Urothelium cell line (cell line): Measurements from ENCODE around the gene EPHA8.

ENCODE experiments used
- DNase-seq: peaks from one replicate; pipeline ENCODE4 v3.0.0; 2011; ENCODE audit warnings: low spot score, mixed read lengths
- FAIRE-seq: peaks from 2 replicates; lab custom pipeline; 2011; peaks lifted over from hg19 to GRCh38; lab: Jason Lieb, UNC

The EPHA8 gene

DNA sequence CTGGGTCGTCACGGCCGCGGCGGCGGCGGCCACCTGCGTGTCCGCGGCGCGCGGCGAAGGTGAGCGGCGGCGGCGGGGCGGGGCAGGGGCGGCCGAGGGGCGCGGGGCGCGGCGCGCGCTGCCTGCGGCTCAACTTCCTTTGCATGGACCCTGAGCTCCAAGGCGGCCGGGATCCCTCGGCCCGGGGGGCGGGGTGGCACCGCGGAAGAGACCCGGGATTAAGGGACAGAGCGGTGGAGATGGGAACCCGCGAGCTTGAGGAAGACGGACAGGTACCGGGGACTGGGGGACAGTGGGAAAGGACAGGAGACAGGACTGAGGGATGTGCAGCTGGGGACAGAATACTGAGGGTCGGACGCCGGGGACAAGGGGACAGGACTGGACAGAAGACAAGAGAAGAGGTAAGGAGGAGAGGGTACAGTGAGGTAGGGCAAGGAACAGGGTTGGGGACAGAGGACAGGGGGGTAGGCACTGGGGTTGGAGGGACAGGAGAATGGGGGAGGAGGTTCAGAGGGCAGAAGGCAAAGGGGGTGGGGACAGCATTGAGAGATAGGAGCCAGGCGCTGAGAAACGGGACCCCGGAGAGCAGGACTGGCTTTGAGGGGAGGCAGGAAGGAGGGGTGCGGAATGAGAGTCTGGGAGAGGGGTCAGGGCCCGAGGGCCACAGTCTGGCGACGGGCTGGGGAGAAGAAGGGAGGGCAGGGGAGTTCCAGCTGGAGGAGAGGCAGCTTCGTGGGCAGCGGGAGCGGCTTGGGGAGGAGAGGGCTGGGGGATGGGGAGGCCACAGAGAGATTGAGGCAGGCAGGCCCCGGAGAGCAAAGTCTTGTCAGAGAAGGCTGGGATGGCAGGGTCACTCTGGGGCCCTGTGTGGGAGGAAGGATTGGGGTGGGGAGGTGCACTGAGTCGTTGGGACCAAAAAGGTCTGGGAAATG, 648 bp downstream of the EPHA8 start:
- FAIRE-seq (no peak), DNase-seq (no peak)

DNA sequence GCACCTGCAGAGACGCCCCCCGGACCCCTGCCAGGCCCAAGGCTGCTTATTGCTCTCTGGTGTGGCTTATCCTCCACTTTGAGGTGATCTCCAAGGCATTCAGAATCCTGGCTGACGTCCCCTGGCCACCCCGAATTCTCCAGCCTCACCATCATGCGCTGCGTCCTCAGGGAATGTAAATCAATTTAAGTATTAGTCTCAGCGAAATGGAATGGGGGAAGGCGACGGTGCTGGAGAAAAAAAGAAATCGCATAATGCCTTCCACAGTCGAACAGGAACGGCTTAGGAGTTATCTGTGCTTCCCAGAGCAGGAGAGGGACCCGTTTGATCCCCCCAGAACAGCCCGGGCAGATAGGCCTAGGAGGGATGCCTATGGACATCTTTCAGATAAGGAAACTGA, 2.9 kb downstream of the EPHA8 start:
- FAIRE-seq, result no peak
- no peak for DNase-seq

DNA sequence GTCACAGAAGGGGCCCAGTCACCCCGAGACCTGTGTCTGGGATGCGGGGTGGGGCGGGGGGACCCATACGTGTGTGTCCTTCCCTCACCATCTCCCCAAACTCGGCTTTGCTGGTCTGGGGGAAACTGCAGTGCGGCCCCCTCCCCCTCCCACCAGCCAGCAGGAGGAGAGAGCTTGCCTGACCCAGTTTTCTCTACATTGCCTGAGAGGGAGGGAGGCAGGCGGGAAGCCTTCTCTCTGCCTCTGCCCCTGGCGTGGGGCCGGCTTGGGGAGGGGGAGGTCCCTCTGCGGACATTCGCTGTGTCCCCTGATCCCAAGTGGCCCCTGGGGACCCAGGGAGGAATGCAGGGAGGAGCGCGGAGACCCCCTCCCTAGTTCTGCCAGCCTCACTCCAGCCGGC, 3.9 kb downstream of the EPHA8 start:
- FAIRE-seq, result no peak
- no peak for DNase-seq

DNA sequence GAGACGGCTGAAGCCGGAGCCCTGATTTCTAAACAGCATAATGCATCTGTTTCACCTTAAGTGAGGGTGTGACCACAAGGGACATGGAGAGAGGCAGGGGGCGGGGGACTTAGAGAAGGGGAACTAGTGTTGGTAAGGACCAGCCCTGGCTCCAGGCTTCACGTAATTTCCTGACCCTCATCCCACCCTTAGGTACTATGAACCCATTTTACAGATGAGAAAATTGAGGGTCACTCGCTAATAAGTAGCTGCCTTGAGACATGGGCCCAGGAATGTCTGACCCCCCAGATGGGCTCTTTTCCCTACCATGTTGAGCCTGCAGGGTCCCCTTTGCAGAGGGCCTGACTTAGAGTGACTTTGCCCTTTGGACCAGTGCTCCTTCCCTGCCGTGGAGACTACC, 4.7 kb downstream of the EPHA8 start:
- no peak for FAIRE-seq

DNA sequence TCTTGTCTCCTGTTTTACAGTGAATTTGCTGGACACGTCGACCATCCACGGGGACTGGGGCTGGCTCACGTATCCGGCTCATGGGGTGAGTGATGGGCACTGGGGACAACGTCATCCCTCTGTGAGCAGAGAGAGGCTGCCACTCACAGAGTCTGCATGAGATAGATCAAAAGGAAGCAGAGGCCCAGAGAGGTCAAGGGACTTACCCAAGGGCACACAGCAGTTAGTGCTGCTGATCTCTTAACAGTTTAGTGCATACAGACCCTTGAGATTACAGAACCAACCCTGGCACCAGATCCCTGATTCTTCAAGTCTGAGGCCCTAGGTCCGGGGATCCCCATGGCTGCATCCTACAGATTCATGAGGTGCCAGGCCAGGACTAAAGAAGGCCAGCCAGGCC, 6.0 kb downstream of the EPHA8 start:
- DNase-seq (no peak), FAIRE-seq (no peak)

More for the DNA sequence above, 4.7 kb downstream of the EPHA8 start:
- DNase-seq, result no peak

DNA sequence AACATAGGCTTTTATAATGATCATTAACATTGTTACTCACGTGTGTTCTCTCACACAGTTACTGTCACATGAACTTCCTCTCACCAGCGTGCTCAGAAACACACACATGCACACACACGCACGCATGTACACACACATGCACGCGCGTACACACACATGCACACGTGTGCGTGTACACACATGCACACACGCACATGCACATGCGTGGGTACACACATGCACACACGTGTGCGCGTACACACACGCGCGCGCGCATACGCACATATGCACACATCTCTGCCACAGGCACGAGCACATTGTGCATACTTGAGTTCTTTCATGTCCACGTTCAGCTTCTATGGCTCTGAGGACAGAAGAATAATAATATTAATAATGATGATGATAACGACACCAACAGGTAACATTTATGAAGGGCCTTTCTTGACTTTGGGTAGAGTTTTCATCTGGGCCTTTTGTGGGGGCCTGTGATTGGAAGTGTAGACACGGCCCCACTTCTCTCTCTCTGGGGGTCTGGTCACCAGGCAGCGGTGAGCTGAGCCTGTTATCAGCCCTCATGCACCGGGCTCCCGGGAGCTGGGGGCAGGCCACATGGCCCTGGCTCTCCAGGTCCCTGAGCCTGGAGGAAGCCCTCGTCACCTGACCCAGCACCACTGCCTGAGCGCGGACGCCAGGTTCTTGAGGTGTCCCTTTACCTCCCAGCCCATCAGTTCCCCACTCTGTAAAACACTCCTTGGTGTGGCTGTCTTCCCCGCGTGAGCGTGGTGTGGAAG, 7.0 kb downstream of the EPHA8 start:
- FAIRE-seq (peak; percentile 61), DNase-seq (no peak)

DNA sequence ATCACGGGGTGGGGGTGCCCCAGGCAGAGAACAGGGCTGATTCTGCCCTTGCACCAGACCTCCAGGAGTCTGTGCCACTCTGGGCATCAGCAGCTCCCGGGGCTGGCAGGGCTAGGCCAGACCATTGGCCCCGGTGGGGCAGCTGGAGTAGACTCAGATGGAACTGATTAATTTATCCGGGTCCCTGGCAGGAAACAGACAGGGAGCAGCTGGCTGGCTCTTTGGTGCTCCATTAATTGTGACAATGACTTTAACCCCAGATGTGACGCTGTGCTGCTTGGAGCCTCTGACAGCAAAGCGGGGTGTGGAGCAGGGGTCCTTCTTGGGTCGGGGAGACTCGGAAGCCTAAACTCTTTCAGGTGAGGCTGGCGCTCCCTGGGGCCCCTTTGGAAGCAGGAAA, 9.5 kb downstream of the EPHA8 start:
- FAIRE-seq (no peak), DNase-seq (no peak)

DNA sequence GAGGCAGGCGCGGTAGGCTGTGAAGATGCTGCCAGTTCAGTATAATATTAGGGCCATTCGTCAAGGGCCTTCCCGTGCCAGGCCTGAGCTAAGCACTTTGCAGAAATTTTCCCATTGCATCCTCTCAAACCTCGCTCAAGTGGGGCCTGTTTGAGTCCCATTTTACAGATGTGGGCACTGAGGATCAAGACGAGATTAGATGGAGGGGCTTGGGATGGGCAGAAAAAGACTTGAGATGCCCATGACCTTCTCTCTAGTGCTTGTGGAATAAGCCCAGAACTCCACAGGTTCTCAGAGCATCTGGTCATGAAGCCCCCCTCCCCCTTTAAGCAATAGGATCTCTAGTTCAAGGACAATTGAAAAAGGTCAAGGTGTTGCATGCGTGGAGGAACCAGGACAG, 9.9 kb downstream of the EPHA8 start:
- DNase-seq (no peak), FAIRE-seq (no peak)

DNA sequence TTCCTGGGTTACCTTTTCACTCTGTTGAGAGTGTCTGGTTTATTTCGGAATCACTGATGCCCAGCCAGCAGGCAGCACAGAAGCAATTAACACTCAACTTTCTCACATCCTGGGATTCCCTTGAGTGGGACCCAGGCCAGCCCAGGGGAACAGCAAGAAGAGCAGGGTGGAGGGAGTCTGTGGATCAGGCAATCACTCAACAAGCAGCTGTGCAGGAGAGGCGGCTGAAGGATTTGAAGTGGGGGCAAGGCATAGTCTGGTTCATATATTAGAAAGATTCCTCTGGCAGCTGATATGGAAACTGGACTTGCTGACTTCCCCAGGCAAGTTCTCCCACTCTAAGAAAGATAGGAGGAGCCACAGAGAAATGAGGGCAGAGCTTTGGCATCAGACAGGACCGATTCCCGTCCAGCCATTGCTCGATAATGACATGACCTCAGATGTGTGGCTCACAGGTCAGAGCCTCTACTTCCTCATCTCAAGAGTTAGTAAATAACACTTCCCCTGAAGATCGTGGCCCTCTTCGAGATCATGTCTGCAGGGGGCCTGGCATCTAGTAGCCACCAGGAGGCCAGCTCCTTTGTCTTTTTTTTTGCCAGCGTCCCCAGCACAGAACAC, 12.4 kb downstream of the EPHA8 start:
- FAIRE-seq, result no peak
- DNase-seq, result no peak

DNA sequence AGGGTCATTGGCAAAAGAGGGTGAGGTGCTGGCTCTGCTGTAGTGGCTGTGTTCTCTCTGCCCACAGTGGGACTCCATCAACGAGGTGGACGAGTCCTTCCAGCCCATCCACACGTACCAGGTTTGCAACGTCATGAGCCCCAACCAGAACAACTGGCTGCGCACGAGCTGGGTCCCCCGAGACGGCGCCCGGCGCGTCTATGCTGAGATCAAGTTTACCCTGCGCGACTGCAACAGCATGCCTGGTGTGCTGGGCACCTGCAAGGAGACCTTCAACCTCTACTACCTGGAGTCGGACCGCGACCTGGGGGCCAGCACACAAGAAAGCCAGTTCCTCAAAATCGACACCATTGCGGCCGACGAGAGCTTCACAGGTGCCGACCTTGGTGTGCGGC, 12.9 kb downstream of the EPHA8 start:
- no peak for FAIRE-seq
- DNase-seq, result no peak

DNA sequence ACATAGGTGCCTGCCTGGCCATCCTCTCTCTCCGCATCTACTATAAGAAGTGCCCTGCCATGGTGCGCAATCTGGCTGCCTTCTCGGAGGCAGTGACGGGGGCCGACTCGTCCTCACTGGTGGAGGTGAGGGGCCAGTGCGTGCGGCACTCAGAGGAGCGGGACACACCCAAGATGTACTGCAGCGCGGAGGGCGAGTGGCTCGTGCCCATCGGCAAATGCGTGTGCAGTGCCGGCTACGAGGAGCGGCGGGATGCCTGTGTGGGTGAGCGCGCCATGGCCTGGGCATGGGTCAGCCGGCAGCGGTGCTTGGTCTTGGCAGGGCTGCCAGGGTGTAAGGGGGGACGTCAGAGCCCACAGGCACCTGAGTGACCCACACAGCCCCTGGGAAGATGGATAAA, 13.3 kb downstream of the EPHA8 start:
- DNase-seq (no peak), FAIRE-seq (no peak)

DNA sequence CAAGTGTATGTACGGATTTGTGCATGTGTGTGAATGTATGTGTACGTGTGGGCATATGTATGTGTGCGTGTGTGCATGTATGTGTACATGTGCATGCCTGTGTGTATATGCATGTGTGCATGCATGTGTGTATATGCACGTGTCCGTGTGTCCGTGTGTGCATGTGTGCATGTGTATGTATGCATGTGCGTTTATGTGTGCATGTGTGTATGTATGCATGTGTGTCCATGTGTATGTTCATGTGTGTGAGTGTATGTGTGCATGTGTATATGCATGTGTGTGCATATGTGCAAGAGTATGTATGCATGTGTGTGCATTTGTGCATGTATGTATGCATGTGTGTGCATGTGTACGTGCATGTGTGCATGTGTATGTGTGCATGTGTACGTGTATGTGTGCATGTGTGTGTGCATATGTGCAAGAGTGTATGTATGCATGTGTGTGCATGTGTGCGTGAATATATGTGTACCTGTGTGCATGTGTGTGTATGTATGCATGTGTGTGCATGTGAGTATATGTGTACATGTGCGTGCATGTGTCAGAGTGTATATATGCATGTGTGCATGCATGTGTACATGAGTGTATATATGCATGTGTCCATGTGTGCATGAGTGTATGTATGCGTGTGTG, 15.6 kb downstream of the EPHA8 start:
- FAIRE-seq, result no peak

DNA sequence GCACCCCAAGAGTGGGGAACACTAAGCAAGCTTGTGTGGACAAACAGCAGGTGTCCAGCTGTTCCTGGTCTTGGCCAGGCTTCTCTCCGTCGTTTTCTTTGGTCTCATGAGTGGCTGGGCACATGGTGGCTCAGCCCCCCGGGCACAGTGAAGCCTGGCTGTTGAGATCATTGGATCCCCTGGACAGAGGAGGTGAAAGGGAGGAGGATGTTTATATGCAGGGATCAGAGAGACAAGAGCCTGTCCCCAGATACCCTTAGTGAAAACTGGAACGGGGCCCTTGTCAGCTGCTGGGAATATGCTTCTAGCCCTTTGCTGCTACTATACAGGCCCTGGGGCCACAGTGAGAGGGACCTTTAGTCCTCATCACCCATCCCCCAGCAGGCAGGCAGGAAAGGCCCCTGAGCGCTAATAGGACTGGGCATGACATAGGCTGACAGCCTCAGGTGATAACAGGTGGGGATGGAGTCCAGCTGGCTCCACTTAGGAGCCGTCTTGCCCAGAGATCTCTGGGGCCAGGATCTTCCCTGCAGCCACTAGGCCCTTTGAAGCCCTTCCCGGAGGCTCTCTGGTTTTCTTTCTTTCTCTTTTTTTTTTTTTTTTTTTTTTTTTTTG, 16.4 kb downstream of the EPHA8 start:
- no peak for FAIRE-seq
- no peak for DNase-seq

More for the DNA sequence above, 15.6 kb downstream of the EPHA8 start:
- DNase-seq, result no peak

DNA sequence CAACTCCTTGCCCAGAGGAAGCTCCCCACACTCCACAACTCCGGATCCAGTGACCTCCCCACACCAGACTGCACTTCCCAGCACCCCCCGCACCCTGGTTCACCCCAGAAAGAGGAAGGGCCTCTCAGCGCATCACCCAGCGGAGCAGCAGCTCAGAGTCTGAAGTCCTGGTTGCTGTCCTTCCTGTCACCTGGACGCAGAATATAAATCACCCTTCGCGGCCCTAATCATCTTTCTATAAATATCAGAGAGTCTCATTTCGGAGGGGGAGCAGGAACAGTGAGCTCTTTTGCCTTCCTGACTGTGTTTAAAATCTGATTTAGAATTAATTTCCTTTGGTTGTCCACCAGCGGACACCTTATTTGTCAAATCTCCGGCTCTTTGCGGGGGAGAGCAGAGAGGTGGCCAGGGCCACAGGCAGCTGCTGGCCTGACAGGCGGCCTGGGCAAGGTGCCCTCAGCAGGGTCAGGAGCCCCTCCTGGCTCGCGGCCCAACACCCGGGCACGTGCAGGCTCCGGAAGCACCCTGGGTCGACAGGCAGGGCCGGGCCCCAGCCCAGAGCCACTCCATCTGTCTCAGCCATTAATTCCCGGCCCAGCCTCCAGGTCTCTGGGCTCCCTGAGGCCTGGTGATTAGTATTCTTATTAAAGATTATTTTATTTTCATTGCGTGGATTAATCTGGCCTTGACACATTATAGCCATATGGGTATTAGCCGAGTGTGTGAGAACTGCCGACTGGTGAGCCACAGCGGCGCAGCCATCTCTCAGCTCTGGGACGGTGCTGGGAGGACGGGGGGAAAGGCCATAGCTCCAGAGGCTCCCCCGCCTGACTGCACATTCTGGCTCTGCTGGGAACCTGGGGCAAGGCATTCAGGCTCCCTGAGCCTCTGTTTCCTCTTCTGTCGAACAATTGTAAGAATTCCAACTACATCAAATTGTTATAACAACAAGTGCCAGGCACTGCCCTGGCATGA, 19.7 kb downstream of the EPHA8 start:
- FAIRE-seq (no peak), DNase-seq (no peak)

DNA sequence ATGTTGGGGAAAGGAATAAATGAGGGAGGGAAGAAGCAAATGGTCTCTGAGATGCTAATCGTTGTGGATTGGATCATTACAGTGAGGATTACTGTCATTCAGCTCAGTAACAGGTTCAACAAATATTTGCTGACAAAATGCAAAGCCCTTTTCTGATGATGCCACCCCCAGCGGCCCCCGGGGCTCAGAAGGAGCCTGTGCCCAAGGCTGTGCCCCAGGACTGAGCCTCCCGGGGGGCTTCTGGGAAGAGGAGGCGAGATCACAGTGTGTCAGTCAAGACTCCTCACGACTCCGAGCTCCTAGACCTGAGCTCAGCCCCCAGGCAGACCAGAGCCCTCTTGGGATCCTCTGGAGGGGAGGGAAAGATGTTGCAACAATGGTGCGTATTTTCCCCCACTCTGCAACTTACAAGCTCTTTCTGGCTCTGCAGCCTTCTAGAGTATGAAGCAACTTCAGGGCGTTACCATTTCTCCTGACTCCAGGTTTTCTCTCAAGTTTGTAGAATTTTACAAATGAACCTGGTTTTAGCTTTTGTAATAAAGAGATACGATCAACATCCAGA, 20.8 kb downstream of the EPHA8 start:
- FAIRE-seq (no peak), DNase-seq (no peak)

DNA sequence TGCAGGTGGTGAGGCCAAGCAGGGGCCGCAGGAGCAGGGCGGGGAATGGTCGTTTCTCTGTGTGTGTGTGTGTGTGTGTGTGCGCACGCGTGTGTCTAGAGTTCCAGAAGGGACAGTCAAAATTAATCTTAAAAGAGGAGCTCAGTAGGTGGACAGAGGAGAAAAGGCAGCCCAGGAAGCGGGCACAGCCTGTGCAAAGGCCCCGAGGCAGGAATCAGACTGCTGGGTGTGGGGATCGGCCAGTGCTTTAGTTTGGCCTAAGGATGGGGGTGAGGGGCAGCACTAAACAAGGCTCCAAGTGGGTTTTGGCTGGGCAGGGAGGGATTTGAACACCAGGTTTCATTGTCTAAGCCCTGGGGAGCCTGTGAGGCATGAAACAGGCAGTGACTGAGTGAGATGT, 21.7 kb downstream of the EPHA8 start:
- no peak for FAIRE-seq

DNA sequence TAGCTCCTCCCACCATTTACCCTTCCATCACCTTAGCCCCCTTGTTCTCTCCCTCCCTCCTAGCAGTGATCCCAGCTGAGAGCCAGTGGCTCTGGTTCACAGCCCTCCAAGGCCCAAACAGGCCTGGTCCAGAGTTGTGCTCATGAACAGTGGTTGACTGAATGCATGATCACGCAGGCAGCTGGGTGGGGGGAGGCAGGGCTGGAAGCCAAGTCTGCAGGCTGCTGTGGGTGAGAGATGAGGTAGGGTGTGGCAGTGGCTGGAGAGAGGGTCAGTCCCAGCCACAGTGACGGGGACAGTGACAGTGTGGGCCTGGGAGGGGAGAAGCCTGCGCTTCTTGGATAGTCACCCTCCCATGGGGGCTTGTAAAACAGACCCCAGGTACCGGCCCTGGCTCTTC, 22.2 kb downstream of the EPHA8 start:
- no peak for FAIRE-seq
- DNase-seq, result no peak

More for the DNA sequence above, 21.7 kb downstream of the EPHA8 start:
- no peak for DNase-seq

DNA sequence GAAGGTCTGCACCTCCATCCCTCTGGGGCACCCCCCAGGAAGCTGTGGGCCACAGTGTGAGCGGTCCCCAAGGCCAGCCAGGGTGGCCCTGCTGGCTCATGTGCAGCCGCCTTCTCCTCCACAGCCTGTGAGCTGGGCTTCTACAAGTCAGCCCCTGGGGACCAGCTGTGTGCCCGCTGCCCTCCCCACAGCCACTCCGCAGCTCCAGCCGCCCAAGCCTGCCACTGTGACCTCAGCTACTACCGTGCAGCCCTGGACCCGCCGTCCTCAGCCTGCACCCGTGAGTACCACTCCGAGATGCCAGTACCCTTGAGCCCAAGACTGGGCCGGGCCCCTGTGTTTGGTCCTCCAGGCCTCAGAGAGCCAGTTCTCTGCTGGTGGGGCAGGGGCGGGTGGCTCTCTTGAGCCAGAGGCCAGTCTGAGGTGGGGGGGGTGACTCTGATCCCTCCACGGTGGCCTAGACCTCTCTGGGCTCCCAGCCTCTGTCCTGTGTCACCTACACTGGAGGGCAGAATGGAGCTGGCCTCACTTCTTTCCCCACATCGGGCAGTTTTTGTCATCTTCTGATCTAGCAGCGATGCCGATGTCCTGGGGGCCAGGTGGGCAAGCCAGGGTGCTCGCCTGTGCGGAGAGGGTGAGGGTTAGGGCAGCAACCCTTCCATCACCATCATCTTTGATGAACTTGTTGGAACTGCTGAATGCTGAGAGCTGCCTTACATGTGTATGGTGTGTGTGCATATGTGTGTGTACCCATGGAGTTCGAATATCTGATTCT, 23.3 kb downstream of the EPHA8 start:
- no peak for DNase-seq
- FAIRE-seq, result no peak
